ENCODE data around the gene NRARP. TPM values are rescaled to one million over a fixed set of nuclear protein-coding genes. Genes with fewer than 3 reads are reported as not detected.
A peak's percentile ranks its signal among the peaks of the same experiment; 100 is the strongest.
"Not testable (repeated sequence)": the region's sequence is repeated elsewhere in the genome, so short reads cannot be mapped to it uniquely, and the experiment has no call there.

The NRARP gene
- total RNA-seq, 4 donors from 2014 or later: 4.6 to 12.3 (median 7.2) TPM

DNA sequence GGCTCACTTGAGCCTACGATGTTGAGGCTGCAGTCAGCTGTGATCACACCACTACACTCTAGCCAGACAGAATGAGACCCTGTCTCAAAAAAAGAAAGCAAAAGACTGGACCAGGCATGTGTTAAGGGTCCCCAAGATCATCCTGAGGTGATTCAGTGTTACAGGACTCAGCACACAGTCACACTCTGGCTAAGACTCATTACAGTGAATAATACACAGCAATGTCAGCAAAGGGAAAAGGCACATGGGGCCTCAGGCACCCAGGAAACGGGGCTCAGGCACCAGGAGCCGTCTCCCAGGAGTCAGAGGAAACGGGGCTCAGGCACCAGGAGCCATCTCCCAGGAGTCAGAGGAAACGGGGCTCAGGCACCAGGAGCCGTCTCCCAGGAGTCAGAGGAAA is 39.2 kb upstream of the NRARP start:
- ATAC-seq (ENCODE audit: low FRiP score): no peak
- TF ChIP-seq, protein P1, sequence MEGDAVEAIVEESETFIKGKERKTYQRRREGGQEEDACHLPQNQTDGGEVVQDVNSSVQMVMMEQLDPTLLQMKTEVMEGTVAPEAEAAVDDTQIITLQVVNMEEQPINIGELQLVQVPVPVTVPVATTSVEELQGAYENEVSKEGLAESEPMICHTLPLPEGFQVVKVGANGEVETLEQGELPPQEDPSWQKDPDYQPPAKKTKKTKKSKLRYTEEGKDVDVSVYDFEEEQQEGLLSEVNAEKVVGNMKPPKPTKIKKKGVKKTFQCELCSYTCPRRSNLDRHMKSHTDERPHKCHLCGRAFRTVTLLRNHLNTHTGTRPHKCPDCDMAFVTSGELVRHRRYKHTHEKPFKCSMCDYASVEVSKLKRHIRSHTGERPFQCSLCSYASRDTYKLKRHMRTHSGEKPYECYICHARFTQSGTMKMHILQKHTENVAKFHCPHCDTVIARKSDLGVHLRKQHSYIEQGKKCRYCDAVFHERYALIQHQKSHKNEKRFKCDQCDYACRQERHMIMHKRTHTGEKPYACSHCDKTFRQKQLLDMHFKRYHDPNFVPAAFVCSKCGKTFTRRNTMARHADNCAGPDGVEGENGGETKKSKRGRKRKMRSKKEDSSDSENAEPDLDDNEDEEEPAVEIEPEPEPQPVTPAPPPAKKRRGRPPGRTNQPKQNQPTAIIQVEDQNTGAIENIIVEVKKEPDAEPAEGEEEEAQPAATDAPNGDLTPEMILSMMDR (IDR thresholded peaks at IDR 0.05): no peak

DNA sequence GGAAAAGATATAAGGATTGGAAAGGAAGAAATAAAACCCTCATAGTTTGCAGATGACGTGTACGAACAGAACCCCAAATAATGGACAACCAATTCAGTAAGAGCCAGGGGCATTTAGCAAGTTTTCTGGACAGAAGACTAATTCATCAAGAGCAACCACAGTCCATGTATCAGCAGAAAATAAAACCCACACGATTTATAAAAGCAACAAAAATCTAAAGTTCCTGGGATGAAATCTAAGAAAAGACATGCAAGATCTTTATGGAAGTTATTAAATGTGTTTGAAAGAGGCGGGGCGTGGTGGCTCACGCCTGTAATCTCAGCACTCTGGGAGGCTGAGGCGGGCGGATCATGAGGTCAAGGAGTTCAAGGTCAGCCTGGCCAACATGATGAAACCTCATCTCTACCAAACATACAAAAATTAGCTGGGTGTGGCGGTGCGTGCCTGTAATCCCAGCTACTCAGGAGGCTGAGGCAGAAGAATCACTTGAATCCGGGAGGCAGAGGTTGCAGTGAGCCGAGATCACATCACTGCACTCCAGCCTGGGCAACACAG is 37.9 kb upstream of the NRARP start:
- ATAC-seq (ENCODE audit: low FRiP score): peak; percentile 70
- not testable (repeated sequence) for DNase-seq (ENCODE audit: low spot score)

More for the DNA sequence above, 39.2 kb upstream of the NRARP start:
- DNase-seq (ENCODE audit: low spot score): no peak

DNA sequence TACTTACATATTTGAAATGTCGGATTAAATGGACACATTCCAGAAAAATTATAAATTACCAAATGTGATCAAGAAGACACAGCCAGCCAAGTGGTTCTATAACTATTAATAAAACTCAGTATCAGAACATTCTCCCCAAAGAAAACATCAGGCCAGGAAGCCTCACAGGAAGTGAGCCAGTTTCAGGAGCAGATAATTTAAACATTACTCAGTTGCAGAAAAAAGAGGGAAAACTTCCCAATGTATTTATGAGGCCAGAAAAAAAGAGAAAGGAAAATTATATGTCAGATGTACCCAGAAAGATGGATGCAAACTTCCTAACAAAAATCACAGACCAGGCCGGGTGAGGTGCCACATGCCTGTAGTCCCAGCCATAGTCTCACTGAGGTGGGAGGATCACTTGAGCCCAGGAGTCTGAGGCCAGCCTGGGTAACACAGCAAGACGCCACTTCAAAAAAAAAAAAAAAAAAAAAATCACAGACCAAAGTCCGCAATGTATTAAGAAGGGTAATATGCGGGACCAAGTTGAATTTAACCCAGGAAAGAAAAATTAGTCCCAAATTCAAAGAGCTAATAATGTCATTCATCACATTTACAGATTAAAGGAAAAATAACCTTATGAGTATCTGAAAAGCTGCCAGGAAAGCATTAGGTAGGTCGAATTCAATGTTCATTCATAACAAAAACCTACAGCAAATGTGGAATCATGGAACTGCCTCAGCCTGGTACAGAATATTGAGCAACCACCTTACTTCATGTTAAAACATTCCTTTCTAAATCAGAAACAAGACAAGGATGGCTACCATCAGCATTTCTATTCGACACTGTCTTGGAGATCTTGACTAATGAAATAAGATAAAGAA is 37.2 kb upstream of the NRARP start:
- no peak for DNase-seq (ENCODE audit: low spot score)
- ATAC-seq (ENCODE audit: low FRiP score): peak; percentile 85
- TF ChIP-seq, protein P1 (IDR thresholded peaks at IDR 0.05): no peak

DNA sequence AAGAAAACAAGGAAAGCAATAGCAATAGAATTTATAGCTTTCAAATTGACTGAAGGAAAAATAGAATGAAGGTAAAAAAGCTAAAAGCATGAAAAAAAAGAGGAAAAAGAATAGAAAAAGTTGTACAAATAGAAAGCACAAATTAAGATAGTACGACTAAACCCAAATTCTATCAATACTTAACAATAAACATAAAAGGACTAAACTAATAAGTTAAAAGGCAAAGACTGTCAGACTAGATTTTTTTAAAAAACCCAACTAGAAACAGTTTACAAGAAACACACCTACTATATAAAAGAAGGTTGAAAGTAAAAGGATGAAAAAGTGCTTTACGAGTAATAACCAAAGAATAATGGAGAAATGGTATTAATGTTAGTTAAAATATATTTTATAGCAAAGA is 34.7 kb upstream of the NRARP start:
- TF ChIP-seq, protein P1 (IDR thresholded peaks at IDR 0.05): no peak
- ATAC-seq (ENCODE audit: low FRiP score) (no peak), DNase-seq (ENCODE audit: low spot score) (no peak)

DNA sequence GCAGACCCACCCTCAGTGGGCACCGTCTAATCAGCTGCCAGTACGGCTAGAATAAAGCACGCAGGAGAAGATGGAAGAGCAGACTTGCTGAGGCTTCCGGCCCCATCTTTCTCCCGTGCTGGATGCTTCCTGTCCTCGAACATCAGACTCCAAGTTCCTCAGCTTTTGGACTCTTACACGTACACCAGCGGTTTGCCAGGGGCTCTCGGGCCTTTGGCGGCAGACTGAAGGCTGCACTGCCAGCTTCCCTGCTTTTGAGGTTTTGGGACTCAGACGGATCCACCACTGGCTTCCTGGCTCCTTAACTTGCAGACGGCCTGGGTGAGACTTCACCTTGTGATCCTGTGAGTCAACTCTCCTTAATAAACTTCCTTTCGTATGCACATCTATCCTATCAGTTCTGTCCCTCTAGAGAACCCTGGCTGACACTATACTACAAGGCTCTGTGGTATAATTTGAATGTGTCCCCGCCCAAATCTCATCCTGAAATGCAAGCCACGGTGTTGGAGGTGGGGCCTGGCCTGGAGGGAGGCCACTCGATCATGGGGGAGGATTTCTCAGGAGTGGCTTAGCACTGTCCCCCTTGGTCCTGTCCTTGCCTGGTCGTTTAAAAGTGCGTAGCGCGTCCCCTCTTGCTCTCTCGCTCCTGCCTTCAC is 31.1 kb upstream of the NRARP start:
- peak; percentile 32 for ATAC-seq (ENCODE audit: low FRiP score)
- TF ChIP-seq, protein P1 (IDR thresholded peaks at IDR 0.05): no peak
- DNase-seq (ENCODE audit: low spot score): no peak

DNA sequence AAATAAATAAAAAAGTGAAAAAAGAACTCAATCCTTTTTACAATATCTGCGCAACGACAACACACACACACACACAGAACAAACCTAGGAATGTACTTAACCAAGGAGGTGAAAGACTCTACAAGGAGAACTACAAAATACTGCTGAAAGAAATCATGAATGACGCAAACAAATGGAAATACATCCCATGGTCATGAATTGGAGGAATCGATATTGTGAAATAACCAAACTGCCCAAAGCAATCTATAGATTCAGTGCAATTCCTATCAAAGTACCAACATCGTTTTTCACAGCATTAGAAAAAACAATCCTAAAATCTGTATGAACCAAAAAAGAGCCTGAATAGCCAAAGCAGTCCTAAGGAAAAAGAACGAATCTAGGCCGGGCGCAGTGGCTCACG is 29.9 kb upstream of the NRARP start:
- ATAC-seq (ENCODE audit: low FRiP score): no peak
- no peak for DNase-seq (ENCODE audit: low spot score)
- TF ChIP-seq, protein P1 (IDR thresholded peaks at IDR 0.05): no peak

DNA sequence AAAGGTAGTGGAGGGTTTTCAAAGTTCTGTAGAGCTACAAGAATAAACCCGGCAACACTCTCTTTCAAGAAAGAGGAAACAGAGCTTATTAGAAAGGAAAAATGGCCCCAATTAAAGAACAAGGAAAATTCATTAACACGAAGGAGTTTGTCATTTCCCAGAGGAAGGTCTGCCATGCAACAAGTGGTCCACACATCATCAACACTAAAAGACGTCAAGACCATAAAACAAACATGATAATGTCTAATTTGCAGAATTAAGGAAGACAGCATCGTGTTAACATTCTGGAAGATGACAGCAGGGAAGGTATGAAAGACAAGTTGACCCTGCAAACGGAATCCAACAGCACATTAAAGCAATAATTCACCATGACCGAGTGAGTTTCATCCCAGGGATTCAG is 28.6 kb upstream of the NRARP start:
- TF ChIP-seq, protein P1 (IDR thresholded peaks at IDR 0.05): no peak
- ATAC-seq (ENCODE audit: low FRiP score) (no peak), DNase-seq (ENCODE audit: low spot score) (no peak)

DNA sequence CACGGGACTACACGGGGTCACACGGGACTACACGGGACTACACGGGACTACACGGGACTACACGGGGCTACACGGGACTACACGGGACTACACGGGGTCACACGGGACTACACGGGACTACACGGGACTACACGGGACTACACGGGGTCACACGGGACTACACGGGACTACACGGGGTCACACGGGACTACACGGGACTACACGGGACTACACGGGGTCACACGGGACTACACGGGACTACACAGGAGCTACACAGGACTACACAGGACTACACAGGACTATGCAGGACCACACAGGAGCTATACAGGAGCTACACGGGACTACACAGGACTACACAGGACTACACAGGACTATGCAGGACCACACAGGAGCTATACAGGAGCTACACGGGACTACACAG is 27.5 kb upstream of the NRARP start:
- not testable (repeated sequence) for DNase-seq (ENCODE audit: low spot score); ATAC-seq (ENCODE audit: low FRiP score)

DNA sequence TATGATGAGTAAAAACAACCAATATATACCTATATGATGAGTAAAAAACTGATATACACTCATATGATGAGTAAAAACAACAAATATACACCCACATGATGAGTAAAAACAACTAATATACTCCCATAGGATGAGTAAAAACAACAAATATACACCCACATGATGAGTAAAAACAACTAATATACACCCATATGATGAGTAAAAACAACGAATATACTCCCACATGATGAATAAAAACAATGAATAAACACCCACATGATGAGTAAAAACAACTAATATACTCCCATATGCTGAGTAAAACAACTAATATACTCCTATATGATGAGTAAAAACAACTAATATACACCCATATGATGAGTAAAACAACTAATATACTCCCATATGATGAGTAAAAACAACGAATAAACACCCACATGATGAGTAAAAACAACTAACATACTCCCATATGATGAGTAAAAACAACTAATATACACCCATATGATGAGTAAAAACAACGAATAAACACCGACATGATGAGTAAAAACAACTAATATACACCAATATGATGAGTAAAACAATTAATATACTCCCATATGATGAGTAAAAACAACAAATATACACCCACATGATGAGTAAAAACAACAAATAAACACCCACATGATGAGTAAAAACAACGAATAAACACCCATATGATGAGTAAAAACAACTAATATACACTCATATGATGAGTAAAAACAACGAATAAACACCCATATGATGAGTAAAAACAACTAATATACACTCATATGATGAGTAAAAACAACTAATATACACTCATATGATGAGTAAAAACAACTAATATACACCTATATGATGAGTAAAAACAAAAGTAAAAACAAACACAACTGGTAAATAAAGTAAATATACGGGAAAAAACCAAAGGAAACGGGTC is 25.8 kb upstream of the NRARP start:
- not testable (repeated sequence) for ATAC-seq (ENCODE audit: low FRiP score); DNase-seq (ENCODE audit: low spot score)

Measured in omental fat pad (tissue), 4 donors.